HG02763 (cell line): ENCODE data around the gene TSSK2.

Experiments used
- ATAC-seq: cut with Tn5 transposase; IDR thresholded peaks from one replicate; pipeline ENCODE4 v1.9.1; 2021; ENCODE audit warnings: mild to moderate bottlenecking, moderate library complexity; ENCODE audit not compliant: unreplicated experiment

The TSSK2 gene

DNA sequence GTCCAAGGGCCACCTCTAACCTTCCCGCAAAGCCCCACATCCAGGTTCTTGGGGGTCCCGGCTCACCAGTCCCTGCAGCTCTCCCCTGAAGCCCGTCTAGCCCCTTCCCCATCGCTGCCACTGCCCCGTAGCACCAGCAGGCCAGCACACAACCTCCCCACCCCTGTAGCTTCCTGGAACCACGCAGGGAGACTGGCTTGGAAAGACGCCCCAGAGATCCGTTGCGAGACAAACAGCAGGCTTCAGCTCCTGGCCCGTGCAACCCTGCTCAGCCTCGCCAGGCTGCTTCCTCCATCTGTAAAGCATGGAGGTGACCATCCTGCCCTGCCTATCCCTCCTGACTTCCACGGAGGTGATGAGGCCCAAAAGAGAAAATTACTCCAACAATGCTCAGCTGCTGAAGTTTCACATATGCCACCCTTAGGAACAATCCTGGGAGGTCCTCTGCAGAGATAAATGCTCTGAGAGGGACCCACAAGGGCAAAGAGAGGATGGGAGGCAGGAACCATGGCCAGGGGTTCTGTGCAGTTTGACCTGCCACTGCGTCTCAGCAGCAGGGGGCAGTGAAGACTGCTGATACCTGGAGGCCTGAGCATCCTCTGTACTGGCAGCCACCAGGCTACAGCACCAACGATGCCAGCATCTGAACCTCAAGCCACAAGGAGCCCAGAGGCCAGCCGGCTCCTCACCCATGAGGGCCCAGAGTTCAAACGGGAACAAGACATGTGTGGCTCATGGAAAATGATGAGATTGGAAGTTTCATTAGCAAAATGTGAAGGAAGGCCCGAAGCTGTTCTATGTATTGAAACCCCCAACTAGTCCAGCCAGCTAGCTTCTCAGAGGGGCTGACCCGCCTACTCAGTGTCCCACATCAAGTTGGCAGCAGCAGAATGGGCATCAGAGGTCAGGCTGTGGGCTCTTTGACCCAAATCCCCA is 25.0 kb upstream of the TSSK2 start:
- ATAC-seq, result no peak

DNA sequence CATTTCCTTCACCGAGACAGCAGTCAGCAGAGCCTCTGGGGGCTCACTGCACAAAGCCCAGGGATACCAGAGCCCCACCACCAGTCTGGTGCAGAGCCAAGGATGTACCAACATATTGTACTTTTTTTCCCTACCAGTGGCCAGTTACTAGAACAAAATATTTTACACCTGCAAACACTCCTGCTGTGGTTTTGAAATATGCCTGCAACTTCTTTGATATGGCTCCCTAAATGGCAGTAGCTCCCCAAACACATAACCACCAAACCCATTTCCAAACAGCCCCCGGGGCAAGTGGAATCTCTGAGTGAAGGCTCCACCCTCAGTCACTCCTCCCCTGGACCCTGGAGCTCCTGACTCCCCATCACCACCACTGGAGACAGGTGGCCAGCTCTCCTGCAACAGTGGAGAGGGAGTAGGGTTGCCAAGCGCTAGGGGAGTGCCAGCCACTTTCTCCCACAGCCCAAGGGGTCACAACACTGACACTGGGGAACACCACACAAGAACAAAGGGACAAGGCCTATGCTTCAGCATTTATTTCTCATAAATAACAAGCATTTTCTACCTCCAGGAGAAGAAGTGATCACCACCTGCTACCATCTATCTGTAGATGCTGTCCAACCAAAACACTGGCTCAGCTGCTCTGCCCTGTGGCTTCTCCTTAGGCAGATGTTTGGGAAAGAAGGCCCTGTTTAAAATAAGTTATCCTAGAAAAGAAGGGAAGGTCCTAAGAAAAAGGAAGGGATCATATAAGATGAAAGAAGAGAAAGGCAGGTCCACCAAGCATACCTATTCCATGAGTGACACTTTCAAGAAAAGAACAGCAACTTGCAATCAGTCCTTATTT is 24.0 kb upstream of the TSSK2 start:
- ATAC-seq, result no peak

DNA sequence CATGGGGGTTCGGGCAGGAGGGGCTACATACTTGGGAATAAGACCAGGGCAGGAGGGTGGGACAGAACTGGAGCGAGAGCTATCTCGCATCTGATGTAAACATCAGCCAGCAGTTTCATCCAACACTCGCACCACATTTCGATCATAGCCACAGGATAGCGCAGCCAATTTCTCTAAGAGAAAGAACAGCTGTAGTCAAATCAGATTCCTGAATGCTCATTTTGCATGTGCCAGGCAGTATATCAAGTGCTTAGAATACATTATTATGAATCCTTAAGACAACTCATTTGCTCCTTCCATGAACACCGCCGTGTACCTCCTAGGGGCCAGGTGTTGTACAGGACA is 23.4 kb upstream of the TSSK2 start:
- no peak for ATAC-seq

DNA sequence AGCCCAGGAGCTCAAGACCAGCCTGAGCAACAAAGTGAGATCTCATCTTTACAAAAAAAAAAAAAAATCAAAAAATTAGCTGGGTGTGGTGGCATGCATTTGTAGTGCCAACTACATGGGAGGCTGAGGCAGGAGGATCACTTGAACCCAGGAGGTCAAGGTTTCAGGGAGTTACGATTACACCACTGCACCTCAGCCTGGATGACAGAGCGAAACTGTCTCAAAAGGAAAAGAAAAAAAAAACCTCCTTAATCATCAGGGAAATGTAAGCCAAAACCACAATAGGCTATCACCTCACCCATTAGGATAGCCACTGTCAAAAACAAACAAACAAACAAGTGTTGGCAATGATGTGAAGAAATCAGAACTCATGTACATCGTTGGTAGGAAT is 22.3 kb upstream of the TSSK2 start:
- no peak for ATAC-seq

DNA sequence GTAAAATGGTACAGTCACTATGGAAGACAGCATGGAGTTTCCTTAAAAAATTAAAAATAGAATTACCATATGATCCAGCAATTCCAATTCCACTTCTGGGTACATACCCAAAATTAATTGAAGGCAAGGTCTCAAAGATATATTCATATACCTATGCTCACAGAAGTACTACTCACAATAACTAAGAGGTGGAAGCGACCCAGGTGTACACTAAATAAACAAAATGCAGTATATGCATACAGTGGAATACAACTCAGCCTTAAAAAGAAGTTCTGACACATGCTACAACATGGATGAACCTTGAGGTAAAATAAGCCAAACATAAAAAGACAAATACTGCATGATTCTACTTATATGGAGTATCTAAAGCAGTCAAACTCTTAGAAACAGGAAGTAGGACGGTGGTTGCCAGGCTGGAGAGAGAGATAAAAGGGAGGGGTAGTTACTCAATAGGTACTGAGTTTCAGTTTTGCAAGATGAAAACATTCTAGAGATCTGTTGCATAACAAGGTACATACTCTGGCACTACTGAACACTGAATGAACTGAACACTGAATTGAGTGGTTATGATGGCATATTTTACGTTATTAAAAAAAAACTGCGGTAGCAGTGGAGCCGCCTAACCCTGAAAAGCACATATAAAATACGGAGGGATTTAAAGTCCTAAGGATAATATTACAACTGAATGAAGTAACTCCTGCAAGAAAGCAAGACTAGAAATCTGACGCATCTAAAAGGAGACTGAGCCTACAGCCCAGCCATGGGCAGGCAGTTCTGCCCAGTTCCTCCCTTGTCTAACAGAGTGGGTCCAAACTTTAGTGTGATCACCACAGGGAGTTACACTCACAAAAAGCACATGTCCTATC is 21.7 kb upstream of the TSSK2 start:
- peak; percentile 66 for ATAC-seq

DNA sequence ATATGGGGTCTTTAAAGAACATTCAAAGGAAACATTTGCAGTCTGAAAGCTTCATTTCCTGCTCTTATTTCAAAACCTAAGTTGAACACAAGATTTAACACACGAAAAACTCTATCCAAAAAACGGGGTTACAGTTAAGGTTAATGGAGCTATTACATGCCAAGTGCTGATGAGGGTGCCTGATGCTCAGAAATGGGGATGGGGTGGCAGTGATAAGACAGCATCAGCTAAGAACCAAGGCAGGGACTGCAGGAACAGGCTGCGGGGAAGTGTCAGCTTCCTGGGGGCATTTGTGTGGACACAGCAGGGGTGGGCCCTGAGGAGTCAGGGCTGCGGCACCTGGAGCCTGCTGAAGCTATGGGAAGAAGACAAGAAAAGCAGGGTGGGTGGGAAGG is 21.0 kb upstream of the TSSK2 start:
- no peak for ATAC-seq

DNA sequence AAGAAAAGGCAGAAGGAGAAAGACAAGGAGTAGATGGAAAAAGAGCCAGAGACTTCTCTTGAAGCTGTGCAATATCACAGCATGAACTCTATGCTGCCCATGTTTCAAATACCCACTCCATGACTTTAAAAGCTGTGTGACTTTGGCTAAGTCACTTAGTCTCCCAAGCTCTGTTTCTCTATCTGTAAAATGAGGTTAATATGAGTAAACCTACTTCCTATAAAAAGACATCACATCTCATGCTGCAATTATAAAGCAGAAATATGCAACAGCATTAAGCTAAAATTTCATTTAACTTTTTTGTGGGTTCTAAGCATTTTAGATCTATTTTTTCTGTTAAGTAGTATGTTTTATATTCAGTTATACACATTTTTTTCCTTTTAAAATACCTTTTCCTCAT is 20.5 kb upstream of the TSSK2 start:
- ATAC-seq, result no peak

DNA sequence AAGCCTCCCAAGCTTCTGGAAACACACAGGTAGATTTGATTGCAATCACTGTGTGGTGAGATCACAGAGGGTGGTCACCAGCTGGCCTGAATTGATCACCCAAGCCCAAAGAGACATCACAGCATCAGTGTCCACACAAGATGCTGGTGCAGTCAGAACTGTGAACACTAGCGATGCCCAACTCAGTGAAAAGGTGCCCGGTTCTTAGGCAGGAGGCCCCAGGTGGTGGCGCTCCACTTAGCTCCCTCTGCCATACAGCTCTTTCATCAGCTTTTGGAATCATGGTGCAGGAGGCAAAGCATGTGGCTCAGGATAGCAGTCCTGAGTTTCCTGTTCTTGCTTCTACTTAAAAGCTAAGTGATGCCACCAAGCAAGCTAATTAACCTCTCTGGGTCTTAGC is 20.0 kb upstream of the TSSK2 start:
- no peak for ATAC-seq

DNA sequence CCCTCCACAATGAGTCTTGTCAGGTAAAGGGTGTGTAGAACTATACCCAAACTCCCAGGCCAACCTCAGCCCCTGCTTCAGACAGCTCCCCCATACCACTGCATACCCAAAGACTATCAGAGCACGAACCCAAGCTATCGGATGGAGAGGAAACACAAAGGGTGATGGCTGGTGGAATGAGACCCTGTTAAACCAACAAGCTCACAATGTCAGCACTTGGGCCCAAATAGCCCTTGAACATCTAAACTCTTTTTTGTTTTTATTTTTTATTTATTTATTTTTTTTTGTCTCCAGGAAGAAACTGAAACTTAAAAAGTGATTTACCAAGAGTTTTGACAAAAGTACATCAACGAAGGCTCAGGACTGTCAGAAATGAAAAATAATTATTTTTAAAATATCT is 19.5 kb upstream of the TSSK2 start:
- no peak for ATAC-seq

DNA sequence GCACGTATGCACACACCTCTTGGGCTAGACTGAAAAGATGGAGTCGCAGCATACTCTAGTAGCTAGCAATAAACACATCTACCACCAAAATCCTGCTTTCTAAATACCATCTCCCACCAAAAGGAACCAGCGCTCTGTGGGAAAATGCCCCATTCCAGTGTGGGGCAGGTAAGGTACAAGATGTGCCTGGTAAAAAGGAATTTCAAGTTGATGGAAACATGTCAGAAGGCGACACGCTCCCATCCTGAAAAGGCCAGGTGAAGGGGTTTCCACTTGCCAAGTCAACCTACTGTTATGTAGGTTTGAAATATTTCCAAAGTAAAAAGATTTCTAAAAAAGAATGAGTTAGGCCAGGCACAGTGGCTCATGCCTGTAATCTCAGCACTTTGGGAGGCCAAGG is 17.7 kb upstream of the TSSK2 start:
- ATAC-seq, result no peak

DNA sequence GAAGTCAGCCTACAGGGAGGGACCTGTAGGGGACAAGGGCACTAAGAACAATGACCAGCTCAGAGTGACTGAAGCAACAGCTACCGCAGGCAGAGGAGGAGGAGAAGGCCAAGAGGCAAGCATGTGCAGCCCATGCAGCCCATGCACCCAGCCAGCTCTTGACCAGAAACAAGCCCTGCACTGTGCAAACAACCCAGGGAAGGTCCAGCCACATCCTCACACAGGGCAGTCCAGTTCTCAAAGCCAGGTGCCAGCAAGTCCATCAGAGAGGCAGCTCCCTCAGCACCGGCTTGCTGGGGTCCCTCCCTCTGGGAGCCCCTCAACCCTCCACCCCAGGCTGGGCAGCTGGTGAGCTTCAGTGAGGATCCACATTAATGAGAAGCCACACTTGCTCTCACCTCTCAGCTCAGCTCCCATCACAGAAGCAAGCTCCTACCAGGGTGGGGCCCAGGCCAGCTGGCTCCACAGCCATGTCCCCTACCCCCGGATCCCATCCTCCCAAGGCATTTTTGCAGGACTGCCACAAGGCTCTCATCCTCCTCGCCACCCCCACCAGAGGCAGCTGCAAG is 16.0 kb upstream of the TSSK2 start:
- no peak for ATAC-seq

DNA sequence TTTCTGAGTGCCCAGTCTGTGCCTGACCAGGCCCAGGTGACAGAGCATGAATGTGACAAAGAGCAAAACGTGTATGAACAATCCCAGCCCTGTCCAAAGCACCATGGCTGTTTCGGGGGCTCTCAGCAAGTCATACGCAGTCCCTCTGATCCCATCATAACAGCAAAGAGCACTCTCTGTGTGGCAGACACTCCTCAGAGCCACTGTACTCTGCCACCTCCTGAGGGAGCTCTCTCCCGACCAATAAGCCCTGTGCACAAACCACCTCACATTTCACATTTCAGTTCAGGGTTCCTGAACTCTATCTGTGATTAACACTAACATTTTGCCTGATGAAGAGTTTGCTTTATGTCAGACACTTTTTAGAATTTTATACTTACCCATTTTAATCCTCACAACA is 15.5 kb upstream of the TSSK2 start:
- ATAC-seq, result no peak

DNA sequence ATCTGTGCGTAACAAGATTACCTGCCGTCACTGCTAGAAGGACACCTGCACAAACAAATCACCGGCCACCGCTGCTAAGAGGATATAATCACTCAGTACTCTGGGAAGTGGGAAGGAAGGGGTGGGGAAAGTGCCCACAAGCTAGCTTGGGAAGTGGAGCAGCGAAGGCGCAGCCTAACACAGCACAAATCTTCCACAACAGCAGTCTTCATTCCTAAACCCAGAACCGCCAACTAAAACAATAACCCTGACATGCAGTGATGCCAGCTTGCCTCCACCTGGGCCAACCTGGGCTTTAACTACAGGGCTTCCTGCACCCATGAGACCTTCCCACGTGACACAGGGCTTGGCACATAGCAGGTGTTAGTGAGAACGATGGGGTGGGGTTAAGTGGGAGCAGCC is 14.0 kb upstream of the TSSK2 start:
- no peak for ATAC-seq

DNA sequence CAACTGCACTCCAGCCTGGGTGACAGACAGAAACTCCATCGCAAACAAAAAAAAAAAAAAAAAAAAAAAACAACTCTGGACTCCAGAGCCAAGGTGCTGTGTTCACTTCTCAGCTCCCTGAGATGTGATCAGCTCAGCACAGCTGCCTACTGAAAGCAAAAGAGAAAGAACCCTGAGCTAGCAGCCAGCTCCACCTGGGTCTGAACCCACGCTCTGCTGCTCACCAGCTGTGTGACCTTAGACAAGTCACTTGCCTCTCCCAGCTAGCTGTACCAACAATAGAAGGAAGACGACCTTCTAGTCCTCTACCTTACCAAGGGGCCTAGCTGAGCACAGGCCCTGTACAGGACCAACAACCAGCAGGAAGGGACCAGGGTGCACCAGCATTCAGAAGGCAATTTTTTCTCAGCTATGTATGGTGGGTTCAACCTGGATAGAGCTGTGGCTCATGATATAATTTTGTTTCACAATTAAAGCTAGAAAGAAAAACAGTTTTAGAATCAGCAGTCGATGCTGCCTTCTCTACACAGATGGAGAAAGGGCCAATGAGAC is 12.7 kb upstream of the TSSK2 start:
- ATAC-seq, result peak; percentile 35

DNA sequence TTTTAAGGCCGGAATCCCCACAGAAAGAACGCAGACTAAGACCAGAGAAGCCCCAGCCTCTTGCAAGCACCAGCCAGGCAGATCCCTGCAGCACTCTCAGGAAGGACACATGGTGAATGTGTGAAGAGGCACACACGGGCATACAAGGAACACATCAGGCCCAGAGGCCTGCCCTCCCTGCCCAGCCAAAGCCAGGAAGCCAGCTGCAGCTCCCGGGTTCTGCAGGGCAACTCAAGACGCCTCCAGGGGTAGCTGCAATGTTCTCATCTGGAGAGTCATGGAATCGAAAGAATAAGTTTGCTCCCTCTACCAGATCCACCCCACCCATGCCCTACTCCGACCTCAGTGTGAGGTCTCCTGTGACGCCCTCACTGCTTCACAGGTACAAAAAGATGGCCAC is 11.2 kb upstream of the TSSK2 start:
- ATAC-seq, result no peak

DNA sequence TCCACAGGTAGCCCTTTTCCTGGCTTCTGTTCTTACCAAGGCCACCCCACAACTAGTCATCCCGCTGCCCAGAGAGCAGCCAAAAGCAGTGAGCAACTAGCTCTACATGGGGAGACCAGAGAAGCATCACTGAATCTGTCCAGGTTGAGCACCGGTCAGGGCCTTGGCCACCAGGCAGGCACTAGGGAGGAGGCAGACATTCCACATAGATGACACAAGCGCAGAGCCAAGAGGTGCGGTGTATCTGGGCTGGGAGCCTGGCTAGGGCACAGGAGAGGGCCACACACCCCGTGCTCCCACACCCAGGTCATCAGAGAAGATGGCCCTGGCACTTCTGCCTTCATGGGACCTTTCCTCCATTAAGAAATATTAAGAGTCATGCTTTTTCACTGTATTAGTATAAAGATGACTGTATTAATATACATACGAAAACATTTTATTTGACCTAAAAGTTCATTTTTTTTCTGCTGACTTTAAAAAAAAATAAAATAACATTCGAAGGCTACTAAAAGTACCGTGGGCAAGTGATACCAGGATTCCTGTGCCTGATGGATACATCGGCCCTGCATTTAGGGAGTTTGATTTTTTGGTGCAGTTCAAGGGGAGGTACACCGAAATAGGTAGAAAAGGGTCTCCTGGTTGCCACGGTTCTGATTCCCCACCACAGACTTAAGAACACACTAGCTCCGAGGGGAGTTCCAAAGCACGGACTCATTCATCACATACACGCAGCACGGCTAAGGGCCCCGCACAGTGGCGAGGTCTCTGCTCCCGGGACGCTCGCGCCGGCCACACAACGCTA is 10.1 kb upstream of the TSSK2 start:
- no peak for ATAC-seq

DNA sequence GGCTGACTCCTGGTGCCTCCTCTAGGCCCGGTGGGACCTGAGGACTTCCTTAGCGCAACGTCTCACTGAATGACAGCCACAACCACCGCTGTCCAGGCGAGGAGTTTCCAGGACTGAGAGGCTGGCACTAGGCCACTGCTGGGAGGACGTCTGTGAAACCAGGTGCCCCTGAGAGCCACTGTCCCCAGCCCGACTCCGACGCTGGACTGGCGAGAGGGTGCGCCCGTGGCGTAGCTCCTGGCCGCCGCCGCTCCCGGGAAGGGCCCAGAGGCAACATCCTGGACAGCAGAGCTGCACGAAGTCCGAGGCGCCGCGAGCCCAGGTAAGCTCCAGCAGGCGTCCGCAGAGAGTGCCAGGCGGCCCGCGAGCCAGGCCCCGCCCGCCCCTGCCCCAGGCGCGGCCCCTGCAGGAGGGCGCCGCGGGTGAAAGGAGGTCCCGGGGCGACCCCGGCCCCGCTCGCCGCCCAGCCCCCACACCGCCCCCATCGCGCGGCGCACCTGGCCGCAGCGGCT is 9.4 kb upstream of the TSSK2 start:
- ATAC-seq, result peak; percentile 11

DNA sequence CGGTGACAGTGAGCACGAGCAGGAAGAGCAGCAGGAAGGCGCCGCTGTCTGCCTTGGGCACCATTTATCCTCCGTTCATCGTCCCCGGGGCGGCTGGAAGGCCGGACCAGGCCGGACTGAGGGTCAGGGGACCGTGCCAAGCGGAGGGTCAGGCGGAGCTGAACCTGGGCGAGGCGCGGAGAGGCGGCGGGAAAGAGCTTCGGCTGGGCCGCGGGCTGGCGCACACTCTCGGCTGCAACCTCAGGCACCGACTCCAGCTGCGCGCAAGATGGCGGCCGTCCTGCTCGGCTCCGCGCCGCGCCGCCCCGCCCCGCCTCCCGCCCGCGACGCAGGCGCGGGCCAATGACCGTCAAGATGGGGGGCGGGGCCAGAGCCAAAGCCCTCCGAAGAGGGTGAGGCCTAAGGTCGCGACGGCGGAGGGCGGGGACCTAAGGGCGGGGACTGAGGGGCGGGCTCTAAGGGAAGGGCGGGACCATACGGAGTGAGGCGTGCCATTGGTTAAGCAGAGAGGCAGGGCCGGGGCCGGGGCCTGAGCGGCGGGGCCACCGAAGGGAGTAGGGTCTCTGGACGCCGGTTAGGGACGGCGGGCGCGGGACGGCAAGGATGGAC is 8.9 kb upstream of the TSSK2 start, which contains the start of gene DGCR2:
TSS of gene DGCR2 (minus strand) at position 270 of the 609 bp plus-strand sequence. CDS start at position 64, 206 bp downstream.
- peak; percentile 80 for ATAC-seq
